ENCODE measurements around the gene USP11.
A peak's percentile ranks its signal among the peaks of the same experiment; 100 is the strongest.
"Not testable (repeated sequence)": the region's sequence is repeated elsewhere in the genome, so short reads cannot be mapped to it uniquely, and the experiment has no call there.

Gene USP11

GRCh38 chrX:47245156-47245555, 12.3 kb downstream of the USP11 start:
- no peak for DNase-seq (ENCODE audit: low read depth in 3 of 3)

- no peak for DNase-seq (ENCODE audit: low read depth in 3 of 3)
These were observed 14.6 kb downstream of the USP11 start for GRCh38 chrX:47247206-47247998.

DNA sequence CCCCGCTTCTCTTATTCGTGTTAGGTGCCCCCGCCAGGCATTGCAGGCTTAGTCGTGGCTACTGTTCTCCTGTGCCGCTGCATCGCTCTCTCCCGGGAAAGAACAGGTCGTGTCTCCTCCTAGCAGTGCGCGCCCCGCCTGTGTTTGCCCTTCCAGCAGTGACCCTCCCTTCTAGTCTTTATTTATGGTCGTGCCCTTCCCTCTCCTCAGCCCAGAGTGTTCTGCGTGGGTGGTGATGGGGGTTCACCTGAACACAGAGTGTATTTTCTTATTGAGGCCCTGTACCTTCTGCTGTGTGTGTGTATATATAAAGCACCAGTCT, 15.2 kb downstream of the USP11 start:
- no peak for DNase-seq (ENCODE audit: low read depth in 3 of 3)

GRCh38 chrX:47248576-47248975, 15.8 kb downstream of the USP11 start:
- DNase-seq (ENCODE audit: low read depth in 3 of 3): no peak

DNA sequence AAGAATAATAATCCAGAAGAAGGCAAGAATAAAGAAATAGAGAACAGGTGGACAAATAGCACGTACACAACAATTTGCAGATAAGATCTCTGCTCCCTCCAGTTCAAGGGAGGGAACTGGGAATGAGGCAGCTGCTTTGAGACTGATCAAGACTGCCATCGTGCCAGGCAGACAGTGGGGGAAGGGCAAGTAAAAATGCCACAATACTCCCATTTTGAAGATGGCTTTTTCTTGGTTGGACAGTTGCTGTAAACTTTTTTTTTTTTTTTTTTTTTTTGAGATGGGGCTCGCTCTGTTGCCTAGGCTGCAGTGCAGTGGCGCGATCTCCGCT, 17.2 kb downstream of the USP11 start:
- DNase-seq (ENCODE audit: low read depth in 3 of 3): no peak

- DNase-seq (ENCODE audit: low read depth in 3 of 3): not testable (repeated sequence)
These were observed 24.8 kb downstream of the USP11 start for GRCh38 chrX:47257620-47258019.

- peak in 1 of 3 donors; percentile 19 for DNase-seq (ENCODE audit: low read depth in 3 of 3)
These were observed 31.8 kb downstream of the USP11 start for GRCh38 chrX:47264483-47265173.

DNA sequence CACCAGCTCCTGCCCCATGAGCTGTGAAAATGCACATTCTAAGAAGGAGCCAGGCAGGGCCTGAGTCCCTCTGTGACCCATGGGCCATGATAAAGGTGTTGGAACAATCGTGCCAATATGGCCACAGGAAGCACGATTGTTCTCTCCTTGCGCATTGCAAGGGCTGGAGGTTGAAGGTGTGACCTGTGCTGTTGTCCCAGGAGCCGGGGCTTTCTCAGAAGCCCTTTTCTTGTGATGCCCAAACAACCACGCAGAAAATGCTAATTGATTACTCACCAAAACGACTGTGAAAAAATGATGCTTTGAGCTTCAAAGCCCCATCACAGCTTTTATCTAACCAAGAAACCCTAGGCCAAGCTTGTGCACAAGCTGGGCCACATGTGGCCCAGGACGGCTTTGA, 33.8 kb downstream of the USP11 start:
- DNase-seq (ENCODE audit: low read depth in 3 of 3): no peak

DNA sequence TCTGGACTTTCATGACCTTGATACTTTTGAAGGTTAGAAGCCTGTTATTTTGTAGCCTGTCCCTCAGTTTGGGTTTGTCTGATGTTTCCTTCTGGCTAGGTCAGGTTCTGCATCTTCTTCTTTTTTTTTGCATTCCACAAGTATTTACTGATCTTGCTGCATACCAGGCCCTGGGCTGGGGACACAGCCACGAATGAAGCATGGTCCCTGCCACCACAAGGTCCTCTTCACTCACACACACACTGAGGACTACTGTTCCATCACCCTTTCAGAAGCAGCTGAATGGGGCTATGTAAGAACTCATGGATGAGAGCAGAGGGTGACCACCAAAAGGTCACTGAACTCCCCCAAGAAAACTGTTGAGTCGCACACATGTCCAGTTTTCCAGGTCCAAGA, 39.2 kb downstream of the USP11 start:
- DNase-seq (ENCODE audit: low read depth in 3 of 3): no peak

- DNase-seq (ENCODE audit: low read depth in 3 of 3): no peak
These were observed 40.4 kb downstream of the USP11 start for GRCh38 chrX:47273011-47273730.

GRCh38 chrX:47278691-47279090, 45.9 kb downstream of the USP11 start:
- DNase-seq (ENCODE audit: low read depth in 3 of 3): no peak

DNA sequence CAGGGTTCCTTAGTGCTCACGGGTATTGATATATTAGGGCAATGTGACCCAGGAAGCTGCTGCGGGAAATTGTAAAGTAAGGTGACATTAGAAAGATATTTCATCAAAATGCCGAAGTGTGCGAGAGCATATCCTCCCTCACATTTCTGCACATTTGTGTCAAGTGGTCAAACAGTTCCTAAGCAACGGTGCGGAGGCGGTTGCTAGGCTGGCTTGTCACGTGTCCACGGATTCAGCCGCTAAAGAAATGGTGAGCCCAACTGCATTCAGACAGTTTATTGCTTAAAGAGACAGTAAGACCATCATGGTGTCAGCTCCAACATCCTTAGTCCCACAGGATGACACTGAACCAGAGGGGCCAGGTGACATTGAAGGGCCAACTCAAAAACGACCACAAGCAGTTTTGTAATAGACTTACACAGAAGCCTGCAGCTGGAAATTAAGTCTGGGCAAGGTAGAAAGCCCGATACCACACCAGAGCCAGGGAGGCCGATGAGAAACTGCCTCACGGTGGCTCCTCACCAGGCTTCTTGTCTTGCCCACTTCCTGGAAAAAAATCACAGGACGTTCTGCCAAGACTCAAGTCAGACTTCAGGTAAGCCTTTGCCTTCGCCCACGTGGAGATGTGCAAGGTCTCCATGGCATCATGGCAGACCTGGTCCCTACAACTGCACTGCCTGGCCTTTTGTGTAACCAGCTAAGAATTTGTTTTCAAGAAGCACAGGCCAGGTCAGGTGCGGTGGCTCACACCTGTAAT, 50.4 kb downstream of the USP11 start:
- no peak for DNase-seq (ENCODE audit: low read depth in 3 of 3)

GRCh38 chrX:47284616-47285015, 51.8 kb downstream of the USP11 start:
- not testable (repeated sequence) for DNase-seq (ENCODE audit: low read depth in 3 of 3)

GRCh38 chrX:47285836-47286320, 53.1 kb downstream of the USP11 start:
- DNase-seq (ENCODE audit: low read depth in 3 of 3): no peak

DNA sequence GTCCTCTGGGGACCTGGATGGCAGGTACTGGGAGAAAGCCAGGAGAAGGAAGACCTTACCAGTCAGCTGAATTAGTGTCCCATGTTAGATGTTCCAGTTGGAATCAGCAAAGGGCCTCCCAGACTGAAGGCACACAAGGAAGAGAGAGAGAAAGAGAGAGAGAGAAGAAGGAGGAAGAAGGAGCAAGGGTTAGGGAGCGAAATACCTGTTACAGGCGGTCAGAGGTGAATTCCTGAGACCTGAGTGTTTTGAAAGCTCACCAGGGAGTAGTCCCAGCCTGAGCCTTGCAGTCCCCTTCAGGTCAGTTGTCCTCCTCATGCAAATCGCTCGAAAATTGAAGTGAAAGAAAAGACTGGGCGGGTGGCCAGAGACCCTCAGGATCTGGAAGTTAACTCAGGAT, 60.3 kb downstream of the USP11 start:
- DNase-seq (ENCODE audit: low read depth in 3 of 3): no peak

GRCh38 chrX:47296766-47297365, 64.1 kb downstream of the USP11 start:
- no peak for DNase-seq (ENCODE audit: low read depth in 3 of 3)

DNA sequence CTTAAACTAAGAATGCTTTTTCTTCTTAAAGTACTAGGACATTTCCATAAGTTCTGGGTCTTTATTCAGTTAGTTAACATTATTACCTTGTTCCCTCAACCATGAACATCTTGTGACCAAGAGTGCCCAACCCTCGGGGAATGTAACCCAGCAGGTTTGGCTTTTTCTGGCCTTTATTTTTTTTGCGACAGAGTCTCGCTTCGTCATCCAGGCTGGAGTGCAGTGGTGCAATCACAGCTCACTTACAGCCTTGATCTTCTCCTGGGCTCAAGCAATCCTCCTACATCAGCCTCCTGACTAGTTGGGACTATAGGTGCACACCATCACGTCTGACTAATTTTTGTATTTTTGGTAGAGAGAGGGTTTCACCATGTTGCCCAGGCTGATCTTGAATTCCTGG, 65.1 kb downstream of the USP11 start:
- no peak for DNase-seq (ENCODE audit: low read depth in 3 of 3)

Data from stimulated activated CD4-positive, alpha-beta T cell treated with anti-CD3 and anti-CD28 coated beads, TNF-alpha, amount 100 ng/mL, for 48 hours (primary cell).